Activated T-cell treated with anti-CD3 and anti-CD28 coated beads for 4 hours (primary cell): ENCODE results near the gene SHKBP1.
"Not testable (repeated sequence)": the region's sequence is repeated elsewhere in the genome, so short reads cannot be mapped to it uniquely, and the experiment has no call there.

ENCODE experiments used
- DNase-seq: peaks from one replicate; pipeline ENCODE4 v3.0.0-alpha.2; 2020

The SHKBP1 gene

DNA sequence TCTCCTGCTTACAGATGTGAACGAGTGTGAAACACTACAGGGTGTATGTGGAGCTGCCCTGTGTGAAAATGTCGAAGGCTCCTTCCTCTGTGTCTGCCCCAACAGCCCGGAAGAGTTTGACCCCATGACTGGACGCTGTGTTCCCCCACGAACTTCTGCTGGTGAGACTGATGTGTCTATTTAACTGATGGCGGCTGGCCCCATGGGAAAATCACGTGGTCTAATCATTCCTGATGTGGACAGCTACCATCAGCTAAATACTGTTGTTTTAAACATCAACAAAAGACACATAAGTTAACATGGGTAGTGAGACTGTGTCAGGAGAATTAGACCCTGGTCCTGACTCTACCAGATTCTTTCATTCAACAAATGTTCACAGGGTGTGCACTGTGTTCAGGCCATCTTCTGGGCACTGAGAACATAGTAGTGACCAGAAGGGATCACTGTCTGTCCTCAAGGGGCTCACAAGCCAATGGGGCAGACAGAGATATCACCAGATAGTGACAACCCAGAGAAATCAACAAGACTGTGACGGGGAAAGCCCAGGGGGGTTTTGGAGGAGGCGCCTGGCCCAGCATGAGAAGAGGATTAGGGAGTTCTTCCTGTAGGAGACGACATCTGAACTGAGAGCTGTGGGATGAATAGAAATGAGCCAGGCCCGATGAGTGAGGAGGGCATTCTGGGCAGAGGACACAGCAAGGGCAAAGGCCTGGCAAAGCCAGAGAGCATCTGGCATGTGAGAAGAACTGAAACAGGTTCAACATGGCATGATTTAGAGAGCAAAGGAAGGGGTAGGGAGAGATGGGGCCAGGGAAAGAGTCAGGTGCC, 42.9 kb downstream of the SHKBP1 start:
- no peak for DNase-seq

DNA sequence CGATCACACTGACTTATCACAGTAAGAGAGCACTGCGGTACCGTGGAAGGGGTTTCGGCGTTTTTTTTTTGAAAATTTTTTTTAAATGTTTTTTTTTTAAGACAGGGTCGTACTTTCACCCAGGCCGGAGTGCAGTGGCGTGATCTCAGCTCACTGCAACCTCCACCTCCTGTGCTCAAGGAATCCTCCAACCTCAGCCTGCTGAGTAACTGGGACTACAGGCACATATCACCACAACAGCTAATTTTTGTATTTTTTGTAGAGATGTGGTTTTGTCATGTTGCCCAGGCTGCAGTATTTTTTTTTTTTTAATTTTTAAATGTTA, 43.5 kb downstream of the SHKBP1 start:
- no peak for DNase-seq

DNA sequence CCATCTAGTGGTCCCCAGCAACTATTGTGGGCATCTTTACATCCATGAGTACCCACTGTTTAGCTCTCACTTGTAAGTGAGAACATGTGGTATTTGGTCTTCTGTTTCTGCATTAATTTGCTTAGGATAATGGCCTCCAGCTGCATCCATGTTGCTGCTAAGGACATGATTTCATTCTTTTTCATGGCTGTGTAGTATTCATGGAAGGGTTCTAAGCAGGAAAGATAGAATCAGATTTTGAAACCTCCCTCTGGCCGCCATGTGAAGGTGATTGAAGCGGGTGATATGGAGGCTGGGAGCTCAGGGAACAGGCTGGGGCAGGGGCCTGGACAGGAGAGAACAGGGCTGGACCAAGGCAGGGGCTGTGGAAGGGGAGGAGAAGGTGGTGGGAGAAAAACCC, 44.6 kb downstream of the SHKBP1 start:
- no peak for DNase-seq

DNA sequence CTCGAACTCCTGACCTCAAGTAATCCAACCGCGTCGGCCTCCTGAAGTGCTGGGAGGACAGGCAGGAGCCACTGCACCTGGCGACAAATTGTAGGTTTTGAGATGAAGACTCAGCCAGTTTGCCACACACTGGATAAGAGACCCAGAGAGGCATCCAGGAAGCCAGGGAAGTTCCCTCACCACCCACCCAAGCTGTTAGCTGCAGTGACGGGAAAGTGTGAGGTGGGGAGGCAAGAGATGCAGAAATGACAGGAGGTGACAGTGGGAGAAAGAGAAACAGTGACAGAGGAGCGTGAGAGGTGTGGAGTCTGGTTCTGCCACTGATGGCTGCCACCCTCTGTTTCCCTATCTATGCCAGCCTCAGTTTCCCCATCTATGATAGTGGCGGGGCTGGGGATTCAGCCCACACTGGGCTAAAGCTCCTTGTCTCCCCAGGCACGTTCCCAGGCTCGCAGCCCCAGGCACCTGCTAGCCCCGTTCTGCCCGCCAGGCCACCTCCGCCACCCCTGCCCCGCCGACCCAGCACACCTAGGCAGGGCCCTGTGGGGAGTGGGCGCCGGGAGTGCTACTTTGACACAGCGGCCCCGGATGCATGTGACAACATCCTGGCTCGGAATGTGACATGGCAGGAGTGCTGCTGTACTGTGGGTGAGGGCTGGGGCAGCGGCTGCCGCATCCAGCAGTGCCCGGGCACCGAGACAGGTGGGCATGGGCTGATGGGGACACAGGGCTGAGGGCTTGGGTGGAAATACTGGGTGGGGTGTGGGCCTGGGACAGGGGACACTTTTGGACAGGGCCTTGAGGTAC, 45.5 kb downstream of the SHKBP1 start:
- no peak for DNase-seq

DNA sequence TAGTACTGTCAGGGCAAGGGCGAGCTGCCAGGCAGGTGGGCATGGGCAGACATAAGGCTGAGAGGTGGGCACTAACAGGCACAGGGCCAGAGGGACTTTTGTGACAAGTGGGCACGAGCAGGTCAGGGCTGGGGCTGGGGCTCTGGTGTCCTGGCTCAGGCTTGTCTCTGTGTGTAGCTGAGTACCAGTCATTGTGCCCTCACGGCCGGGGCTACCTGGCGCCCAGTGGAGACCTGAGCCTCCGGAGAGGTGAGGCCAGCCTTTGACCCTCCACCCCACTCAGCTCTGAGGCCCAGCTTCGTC, 46.1 kb downstream of the SHKBP1 start:
- DNase-seq = no peak

DNA sequence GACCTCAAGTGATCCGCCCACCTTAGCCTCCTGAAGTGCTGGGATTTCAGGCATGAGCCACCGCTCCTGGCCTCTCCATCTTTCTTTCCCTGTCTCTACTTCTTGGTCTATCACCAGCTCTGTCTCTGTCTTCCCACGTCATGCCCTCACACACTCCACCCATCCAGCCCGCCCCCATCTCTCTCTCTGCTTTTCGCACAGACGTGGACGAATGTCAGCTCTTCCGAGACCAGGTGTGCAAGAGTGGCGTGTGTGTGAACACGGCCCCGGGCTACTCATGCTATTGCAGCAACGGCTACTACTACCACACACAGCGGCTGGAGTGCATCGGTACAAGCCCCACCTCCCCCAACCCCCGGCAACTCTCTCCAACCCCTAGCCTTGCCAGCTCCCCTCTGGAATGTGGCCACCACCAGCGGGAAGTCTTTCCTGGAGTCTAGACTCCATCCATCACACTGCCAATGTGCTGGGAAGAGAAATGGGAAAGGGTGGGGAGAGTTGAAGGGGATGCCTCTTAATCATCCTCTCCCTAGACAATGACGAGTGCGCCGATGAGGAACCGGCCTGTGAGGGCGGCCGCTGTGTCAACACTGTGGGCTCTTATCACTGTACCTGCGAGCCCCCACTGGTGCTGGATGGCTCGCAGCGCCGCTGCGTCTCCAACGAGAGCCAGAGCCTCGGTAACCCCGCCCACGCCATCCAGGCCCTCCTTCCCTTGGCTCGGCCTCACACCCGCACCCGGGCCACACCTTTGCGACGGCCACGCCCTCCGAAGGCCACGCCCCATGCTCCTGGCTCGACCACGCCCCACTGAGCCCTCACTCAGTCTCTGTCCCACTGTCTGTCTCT, 47.0 kb downstream of the SHKBP1 start:
- no peak for DNase-seq

DNA sequence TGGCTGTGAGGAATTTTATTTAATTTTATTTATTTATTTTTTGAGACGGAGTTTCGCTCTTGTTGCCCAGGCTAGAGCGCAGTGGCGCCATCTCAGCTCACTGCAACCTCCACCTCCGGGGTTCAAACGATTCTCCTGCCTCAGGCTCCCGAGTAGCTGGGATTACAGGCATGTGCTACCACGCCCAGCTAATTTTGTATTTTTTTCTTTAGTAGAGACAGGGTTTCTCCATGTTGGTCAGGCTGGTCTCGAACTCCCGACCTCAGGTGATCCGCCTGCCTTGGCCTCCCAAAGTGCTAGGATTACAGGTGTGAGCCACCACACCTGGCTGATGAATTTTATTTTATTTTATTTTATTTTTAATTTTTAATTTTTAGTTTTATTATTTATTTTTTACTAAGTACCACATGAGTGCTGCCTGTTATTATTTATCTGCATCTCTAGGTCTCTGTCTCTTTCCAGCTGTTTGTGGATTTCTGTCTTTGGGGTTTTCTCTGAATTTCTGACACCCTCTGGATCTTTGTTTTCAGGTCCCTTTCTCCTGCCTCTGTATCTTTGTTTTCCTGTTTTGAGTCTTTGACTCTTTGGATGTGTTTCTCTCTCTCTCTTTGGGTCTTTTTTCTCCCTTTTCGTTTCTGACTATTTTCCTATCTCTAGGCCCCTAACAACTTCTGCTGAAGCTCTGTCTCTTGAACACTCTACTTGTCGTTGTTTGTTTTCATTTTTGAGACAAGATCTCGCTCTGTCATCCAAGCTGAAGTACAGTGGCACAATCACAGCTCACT, 47.9 kb downstream of the SHKBP1 start:
- DNase-seq = not testable (repeated sequence)

DNA sequence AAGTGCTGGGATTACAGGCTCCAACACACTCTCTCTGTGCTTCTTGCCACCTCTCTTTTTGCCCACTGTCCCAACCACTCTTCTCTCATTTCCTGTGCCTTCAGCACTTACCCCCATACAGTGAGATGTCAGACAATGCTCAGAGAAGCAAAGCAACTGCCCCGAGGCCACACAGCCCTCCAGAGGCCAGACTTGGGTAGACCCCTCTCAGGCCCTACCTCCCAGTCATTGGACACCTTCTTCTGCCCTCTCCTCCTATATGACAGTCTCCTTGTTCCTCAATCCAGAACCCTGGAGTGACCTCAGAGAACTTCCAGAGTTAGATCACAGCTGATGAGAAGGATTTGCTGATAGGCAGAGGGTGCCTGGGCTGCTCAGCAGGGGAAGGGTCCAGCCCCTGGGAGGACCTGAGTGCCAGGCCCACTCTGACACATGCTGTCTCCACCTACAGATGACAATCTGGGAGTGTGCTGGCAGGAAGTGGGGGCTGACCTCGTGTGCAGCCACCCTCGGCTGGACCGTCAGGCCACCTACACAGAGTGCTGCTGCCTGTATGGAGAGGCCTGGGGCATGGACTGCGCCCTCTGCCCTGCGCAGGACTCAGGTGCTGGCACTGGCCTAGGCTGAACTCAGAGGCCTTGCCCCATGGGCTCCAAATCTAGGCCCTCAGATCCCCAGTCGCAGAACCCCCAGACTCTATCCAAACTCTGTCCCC, 48.9 kb downstream of the SHKBP1 start:
- no peak for DNase-seq

DNA sequence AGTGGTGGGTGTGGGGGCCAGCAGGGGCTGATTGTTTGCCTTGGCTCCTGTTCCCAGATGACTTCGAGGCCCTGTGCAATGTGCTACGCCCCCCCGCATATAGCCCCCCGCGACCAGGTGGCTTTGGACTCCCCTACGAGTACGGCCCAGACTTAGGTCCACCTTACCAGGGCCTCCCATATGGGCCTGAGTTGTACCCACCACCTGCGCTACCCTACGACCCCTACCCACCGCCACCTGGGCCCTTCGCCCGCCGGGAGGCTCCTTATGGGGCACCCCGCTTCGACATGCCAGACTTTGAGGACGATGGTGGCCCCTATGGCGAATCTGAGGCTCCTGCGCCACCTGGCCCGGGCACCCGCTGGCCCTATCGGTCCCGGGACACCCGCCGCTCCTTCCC, 50.2 kb downstream of the SHKBP1 start:
- DNase-seq = no peak

DNA sequence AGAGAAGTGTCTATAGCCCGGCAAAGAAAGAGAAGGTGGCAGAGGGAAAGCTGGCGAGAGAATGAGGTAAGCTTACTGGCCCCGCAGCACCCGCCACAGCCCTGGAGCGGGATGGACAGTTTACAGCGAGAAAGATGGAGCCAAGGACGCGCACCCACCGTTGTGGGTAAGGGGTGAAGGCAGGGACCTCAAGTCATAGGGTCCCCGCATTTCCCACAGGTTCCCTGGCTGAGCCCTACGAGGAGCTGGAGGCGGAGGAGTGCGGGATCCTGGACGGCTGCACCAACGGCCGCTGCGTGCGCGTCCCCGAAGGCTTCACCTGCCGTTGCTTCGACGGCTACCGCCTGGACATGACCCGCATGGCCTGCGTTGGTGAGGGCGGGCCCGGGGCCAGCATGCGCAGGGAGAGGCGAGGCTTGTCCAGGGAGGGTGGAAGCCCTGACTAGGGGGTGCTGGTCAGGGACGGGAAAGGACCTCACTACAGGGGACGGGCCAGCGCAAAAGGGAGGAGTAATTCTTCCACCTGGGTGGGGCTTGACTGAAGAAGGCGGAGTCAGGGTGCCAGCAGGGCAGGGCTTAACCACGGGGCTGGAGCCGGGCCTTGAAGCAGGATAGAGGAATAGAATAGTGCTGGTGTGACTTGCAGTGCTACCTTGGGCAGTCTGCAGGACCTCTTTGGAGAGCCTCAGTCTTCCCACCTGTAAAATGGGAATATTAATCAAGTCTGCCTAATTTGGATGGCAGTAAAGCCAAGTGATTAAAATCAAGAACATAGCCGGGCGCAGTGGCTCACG, 51.0 kb downstream of the SHKBP1 start:
- no peak for DNase-seq

DNA sequence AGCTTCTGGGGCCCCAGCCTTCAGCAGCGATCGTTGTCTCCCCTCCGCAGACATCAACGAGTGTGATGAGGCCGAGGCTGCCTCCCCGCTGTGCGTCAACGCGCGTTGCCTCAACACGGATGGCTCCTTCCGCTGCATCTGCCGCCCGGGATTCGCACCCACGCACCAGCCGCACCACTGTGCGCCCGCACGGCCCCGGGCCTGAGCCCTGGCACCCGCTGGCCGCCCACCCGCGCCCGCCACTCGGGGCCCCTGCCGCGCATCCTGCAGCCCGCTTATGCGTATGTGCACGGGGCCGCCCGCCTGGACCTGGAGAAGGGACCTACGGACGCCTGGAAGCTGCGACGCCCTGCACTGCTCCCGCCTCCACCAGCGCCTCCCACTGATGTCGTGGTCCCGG, 52.7 kb downstream of the SHKBP1 start:
- DNase-seq = no peak

DNA sequence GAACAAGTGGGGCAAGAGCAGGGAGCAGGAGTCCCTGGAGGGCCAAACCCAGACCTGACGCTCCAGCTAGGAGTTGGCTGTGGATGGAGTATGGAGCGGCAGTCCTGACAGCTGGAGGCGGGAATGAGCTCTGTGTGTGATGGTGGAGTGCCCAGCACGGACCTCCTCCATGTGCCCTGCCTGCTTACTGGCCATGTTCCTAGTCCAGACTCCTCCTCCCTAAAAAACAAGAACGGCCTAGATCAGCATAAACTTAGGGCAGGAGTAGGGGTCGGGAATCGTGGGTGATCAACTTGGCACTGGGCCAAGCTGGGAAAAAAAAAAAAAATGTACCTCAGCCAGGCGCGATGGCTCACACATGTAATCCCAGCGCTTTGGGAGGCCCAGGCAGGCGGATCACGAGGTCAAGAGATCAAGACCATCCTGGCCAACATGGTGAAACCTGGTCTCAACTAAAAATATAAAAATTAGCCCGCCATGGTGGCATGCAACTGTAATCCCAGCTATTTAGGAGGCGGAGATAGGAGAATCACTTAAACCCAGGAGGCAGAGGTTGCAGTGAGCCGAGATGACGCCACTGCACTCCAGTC, 54.0 kb downstream of the SHKBP1 start:
- no peak for DNase-seq

DNA sequence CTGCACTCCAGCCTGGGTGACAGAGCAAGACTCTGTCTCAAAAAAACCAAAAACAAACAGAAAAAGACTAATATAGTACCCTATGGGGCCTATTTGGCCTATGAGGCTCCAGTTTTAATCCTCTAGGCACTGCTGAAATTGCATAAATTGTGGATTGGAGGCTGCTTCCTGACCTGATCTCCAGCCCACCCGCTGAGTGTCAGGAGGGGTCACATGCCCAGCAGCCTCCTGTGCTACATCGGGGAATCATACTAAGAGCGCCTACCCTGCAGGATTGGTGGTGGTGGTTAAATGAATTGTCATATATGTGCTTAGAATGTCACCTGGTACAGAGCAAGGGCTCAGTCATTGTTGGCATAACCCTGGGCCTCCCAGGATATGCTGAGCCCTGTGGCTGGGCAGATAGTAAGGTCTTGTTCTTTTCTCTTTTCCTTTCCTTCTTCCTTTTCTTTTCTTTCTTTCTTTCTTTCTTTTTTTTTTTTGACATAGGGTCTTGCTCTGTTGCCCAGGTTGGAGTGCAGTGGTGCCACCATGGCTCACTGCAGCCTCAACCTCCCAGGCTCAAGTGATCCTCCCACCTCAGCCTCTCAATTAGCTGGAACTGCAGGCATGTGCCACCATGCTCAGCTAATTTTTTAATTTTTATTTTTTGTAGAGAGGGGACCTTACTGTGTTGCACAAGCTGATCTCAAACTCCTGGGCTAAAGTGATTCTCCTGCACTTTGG, 55.8 kb downstream of the SHKBP1 start:
- DNase-seq = no peak

DNA sequence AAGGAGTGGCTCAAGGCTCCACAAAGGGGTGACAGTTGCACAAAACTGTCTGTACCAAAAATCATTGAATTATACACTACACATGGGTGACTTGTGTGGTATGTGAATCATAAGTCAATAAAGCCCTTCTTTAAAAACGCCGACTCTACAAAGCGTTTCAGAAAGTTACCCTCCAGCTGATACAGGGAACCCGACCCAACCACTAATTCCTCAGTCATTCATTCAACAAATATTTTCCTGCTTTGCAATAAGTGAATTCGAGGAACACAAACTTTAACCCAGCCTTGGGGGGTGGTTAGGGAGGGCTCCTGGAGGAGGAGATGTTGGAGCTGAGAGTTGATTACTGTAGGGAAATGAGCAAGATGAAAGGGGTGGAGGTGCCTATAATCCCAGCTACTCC, 56.5 kb downstream of the SHKBP1 start:
- no peak for DNase-seq

DNA sequence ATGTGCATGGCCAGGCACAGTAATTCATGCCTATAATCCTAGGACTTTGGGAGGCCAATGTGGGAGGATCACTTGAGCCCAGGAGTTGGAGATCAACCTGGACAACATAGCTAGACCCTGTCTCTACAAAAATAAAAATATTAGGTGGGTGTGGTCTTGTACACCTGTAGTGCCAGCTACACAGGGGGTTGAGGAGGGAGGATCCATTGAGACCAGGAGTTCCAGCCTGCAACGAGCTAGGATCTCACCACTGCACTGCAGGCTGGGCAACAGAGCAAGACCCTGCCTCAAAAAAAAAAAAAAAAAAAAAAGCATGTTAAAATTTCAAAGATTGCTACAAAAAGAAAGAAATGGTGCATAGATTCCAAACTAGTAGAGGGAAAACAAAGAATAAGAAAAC, 61.7 kb downstream of the SHKBP1 start:
- no peak for DNase-seq

DNA sequence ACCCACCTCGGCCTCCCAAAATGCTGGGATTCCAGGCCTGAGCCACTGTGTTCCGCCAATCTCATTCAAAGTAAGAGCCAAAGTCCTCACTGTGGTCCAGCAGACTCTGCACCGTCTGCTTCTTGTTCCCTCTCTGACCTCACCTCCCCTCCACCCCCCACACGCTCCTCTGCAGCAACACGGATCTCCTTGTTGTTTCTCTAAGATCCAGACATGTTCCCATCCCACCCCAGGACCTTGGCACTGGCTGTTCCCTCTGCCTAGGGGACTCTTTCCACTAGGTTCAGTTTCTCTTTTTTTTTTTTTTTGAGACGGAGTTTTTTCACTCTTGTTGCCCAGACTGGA, 62.9 kb downstream of the SHKBP1 start:
- DNase-seq = no peak

DNA sequence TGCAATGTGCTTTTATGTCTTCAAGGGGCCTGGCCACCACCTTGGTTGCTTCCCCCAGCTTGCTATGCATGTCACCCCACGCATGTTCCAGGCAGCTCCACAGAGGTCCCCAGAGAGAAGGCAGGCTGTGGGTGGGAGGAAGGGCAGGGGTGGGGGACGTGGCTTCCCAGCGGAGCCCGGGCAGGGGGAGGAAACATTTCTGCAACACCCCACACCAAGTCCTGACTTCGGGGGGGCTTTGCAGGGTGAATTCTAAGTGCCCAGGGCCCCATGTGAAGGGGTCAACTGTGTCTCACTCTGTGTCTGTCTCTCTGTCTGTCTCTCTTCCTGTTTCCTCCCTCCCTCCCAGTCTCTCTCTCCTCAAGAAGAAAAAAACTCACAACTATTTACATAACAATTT, 64.1 kb downstream of the SHKBP1 start:
- DNase-seq = no peak
